A673 (cell line): Measurements from ENCODE around the gene VAMP5.

Experiments used
- EZH2 ChIP-seq: fragments of 200-600 bp; sonication (generic); IDR thresholded peaks from 2 replicates; pipeline ENCODE4 v1.6.1; 2017; ENCODE audit warnings: borderline replicate concordance, low read depth, mild to moderate bottlenecking, mixed read lengths, antibody characterized with exemption, low read length; ENCODE audit not compliant: poor library complexity, severe bottlenecking
- TF ChIP-seq, protein P1 (sequence below): fragments of 300-800, 200-600 bp; sonication (generic); conservative IDR thresholded peaks from 2 replicates; pipeline ENCODE4 v1.5.1; 2017; ENCODE audit warnings: low read depth, mild to moderate bottlenecking, antibody characterized with exemption, low read length, moderate library complexity, mixed read lengths

DNA sequence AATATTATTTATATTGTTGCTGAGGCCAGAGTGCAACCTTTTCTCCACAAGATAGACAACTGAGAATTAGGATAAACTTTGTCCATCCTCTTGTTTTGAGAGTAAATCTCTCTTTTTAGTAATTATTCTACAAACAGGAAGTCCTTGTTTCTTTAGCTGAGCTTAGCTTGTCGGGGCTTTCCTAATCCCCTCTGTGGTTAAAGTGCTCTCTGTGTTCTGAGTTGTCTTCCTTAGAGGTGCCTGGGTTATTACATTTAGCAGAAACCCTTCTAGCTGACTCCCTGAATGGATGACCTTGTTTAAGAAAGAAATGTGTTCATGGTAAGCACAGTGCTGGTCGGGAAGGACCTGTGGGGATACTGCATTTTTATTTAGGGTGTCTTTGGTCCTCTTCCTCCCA, 44.4 kb downstream of the VAMP5 start:
- TF ChIP-seq, protein P1, sequence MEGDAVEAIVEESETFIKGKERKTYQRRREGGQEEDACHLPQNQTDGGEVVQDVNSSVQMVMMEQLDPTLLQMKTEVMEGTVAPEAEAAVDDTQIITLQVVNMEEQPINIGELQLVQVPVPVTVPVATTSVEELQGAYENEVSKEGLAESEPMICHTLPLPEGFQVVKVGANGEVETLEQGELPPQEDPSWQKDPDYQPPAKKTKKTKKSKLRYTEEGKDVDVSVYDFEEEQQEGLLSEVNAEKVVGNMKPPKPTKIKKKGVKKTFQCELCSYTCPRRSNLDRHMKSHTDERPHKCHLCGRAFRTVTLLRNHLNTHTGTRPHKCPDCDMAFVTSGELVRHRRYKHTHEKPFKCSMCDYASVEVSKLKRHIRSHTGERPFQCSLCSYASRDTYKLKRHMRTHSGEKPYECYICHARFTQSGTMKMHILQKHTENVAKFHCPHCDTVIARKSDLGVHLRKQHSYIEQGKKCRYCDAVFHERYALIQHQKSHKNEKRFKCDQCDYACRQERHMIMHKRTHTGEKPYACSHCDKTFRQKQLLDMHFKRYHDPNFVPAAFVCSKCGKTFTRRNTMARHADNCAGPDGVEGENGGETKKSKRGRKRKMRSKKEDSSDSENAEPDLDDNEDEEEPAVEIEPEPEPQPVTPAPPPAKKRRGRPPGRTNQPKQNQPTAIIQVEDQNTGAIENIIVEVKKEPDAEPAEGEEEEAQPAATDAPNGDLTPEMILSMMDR = no peak
- TF ChIP-seq EZH2 = no peak
